ENCODE data around the gene C13orf42. TPM values are rescaled to one million over a fixed set of nuclear protein-coding genes. Genes with fewer than 3 reads are reported as not detected.

Gene C13orf42
- total and polyA plus RNA-seq, 2 experiments from 2014 or later, result 9.4 to 96.5 TPM

DNA sequence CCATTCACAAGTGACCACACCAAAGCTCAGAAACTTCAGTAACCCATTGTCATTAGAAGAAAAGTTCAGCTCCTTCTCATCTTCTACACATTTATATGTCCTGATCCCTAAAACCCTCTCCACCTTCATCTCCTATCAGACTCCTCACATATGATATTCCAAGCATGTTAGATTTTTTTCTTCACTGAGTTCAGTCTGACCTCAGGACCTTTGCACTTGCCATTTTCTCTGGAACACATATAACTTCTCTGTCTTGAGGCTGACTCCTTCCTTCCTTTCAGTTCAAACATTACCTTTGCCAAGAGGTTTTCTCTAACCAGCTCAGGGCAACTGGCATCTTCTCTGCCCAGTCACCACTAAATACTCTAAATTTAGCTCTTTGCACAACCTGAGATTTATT is 54.1 kb downstream of the C13orf42 start:
- H4K20me1 ChIP-seq (replicated peaks; ENCODE audit: insufficient read depth), result no peaks in the 10 kb centered on the region
- H3K36me3 ChIP-seq (ENCODE audit: insufficient read depth), result no peaks in the 10 kb centered on the region
- no peak overlapping the region for H3K4me2 ChIP-seq
- H3K4me3 ChIP-seq, result no peak overlapping the region
- H3K9me2 ChIP-seq (ENCODE audit: insufficient read depth), result no peaks in the 10 kb centered on the region
- H3K79me2 ChIP-seq (replicated peaks; ENCODE audit: insufficient read depth), result no peaks in the 10 kb centered on the region
- peaks cover 2% of the 10 kb centered on the region for H3K27me3 Mint-ChIP-seq (ENCODE audit: insufficient read depth, low read depth, poor library complexity)
- no peaks in the 10 kb centered on the region for H3K9me3 Mint-ChIP-seq
- no peak overlapping the region for H2AFZ ChIP-seq
- TF ChIP-seq POLR2AphosphoS5 (IDR thresholded peaks at IDR 0.05; ENCODE audit: low read depth) (no peak), NANOG (IDR thresholded peaks at IDR 0.05; ENCODE audit: borderline replicate concordance) (no peak), STAT1 (IDR thresholded peaks at IDR 0.05; ENCODE audit: unreplicated experiment) (no peak), JUNB (IDR thresholded peaks at IDR 0.05; ENCODE audit: unreplicated experiment) (no peak), ZNF331 (CRISPR knock-in tag; IDR thresholded peaks at IDR 0.05; ENCODE audit: low read depth) (no peak), ZNF114 (CRISPR knock-in tag; IDR thresholded peaks at IDR 0.05) (no peak), EZH2phosphoT487 (IDR thresholded peaks at IDR 0.05; ENCODE audit: unreplicated experiment) (no peak), CREB1 (CRISPR knock-in tag; IDR thresholded peaks at IDR 0.05; ENCODE audit: low read depth) (no peak), EZH2 (IDR thresholded peaks at IDR 0.05; ENCODE audit: low read depth, unreplicated experiment) (no peak)
- TF ChIP-seq, protein P1, sequence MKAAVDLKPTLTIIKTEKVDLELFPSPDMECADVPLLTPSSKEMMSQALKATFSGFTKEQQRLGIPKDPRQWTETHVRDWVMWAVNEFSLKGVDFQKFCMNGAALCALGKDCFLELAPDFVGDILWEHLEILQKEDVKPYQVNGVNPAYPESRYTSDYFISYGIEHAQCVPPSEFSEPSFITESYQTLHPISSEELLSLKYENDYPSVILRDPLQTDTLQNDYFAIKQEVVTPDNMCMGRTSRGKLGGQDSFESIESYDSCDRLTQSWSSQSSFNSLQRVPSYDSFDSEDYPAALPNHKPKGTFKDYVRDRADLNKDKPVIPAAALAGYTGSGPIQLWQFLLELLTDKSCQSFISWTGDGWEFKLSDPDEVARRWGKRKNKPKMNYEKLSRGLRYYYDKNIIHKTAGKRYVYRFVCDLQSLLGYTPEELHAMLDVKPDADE (IDR thresholded peaks at IDR 0.05), result no peak
- TF ChIP-seq, protein P2, sequence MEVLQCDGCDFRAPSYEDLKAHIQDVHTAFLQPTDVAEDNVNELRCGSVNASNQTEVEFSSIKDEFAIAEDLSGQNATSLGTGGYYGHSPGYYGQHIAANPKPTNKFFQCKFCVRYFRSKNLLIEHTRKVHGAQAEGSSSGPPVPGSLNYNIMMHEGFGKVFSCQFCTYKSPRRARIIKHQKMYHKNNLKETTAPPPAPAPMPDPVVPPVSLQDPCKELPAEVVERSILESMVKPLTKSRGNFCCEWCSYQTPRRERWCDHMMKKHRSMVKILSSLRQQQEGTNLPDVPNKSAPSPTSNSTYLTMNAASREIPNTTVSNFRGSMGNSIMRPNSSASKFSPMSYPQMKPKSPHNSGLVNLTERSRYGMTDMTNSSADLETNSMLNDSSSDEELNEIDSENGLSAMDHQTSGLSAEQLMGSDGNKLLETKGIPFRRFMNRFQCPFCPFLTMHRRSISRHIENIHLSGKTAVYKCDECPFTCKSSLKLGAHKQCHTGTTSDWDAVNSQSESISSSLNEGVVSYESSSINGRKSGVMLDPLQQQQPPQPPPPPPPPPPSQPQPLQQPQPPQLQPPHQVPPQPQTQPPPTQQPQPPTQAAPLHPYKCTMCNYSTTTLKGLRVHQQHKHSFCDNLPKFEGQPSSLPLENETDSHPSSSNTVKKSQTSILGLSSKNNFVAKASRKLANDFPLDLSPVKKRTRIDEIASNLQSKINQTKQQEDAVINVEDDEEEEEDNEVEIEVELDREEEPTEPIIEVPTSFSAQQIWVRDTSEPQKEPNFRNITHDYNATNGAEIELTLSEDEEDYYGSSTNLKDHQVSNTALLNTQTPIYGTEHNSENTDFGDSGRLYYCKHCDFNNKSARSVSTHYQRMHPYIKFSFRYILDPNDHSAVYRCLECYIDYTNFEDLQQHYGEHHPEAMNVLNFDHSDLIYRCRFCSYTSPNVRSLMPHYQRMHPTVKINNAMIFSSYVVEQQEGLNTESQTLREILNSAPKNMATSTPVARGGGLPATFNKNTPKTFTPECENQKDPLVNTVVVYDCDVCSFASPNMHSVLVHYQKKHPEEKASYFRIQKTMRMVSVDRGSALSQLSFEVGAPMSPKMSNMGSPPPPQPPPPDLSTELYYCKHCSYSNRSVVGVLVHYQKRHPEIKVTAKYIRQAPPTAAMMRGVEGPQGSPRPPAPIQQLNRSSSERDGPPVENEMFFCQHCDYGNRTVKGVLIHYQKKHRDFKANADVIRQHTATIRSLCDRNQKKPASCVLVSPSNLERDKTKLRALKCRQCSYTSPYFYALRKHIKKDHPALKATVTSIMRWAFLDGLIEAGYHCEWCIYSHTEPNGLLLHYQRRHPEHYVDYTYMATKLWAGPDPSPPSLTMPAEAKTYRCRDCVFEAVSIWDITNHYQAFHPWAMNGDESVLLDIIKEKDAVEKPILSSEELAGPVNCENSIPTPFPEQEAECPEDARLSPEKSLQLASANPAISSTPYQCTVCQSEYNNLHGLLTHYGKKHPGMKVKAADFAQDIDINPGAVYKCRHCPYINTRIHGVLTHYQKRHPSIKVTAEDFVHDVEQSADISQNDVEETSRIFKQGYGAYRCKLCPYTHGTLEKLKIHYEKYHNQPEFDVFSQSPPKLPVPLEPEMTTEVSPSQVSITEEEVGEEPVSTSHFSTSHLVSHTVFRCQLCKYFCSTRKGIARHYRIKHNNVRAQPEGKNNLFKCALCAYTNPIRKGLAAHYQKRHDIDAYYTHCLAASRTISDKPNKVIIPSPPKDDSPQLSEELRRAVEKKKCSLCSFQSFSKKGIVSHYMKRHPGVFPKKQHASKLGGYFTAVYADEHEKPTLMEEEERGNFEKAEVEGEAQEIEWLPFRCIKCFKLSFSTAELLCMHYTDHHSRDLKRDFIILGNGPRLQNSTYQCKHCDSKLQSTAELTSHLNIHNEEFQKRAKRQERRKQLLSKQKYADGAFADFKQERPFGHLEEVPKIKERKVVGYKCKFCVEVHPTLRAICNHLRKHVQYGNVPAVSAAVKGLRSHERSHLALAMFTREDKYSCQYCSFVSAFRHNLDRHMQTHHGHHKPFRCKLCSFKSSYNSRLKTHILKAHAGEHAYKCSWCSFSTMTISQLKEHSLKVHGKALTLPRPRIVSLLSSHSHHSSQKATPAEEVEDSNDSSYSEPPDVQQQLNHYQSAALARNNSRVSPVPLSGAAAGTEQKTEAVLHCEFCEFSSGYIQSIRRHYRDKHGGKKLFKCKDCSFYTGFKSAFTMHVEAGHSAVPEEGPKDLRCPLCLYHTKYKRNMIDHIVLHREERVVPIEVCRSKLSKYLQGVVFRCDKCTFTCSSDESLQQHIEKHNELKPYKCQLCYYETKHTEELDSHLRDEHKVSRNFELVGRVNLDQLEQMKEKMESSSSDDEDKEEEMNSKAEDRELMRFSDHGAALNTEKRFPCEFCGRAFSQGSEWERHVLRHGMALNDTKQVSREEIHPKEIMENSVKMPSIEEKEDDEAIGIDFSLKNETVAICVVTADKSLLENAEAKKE (CRISPR knock-in tag; IDR thresholded peaks at IDR 0.05), result no peak
- TF ChIP-seq, protein P3, sequence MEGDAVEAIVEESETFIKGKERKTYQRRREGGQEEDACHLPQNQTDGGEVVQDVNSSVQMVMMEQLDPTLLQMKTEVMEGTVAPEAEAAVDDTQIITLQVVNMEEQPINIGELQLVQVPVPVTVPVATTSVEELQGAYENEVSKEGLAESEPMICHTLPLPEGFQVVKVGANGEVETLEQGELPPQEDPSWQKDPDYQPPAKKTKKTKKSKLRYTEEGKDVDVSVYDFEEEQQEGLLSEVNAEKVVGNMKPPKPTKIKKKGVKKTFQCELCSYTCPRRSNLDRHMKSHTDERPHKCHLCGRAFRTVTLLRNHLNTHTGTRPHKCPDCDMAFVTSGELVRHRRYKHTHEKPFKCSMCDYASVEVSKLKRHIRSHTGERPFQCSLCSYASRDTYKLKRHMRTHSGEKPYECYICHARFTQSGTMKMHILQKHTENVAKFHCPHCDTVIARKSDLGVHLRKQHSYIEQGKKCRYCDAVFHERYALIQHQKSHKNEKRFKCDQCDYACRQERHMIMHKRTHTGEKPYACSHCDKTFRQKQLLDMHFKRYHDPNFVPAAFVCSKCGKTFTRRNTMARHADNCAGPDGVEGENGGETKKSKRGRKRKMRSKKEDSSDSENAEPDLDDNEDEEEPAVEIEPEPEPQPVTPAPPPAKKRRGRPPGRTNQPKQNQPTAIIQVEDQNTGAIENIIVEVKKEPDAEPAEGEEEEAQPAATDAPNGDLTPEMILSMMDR (conservative IDR thresholded peaks at IDR 0.05; ENCODE audit: low read depth in 2 of 2), result no peak
- TF ChIP-seq, protein P4, sequence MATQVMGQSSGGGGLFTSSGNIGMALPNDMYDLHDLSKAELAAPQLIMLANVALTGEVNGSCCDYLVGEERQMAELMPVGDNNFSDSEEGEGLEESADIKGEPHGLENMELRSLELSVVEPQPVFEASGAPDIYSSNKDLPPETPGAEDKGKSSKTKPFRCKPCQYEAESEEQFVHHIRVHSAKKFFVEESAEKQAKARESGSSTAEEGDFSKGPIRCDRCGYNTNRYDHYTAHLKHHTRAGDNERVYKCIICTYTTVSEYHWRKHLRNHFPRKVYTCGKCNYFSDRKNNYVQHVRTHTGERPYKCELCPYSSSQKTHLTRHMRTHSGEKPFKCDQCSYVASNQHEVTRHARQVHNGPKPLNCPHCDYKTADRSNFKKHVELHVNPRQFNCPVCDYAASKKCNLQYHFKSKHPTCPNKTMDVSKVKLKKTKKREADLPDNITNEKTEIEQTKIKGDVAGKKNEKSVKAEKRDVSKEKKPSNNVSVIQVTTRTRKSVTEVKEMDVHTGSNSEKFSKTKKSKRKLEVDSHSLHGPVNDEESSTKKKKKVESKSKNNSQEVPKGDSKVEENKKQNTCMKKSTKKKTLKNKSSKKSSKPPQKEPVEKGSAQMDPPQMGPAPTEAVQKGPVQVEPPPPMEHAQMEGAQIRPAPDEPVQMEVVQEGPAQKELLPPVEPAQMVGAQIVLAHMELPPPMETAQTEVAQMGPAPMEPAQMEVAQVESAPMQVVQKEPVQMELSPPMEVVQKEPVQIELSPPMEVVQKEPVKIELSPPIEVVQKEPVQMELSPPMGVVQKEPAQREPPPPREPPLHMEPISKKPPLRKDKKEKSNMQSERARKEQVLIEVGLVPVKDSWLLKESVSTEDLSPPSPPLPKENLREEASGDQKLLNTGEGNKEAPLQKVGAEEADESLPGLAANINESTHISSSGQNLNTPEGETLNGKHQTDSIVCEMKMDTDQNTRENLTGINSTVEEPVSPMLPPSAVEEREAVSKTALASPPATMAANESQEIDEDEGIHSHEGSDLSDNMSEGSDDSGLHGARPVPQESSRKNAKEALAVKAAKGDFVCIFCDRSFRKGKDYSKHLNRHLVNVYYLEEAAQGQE (IDR thresholded peaks at IDR 0.05; ENCODE audit: unreplicated experiment), result no peak
- H3K27me3 ChIP-seq (ENCODE audit: insufficient read depth), result no peaks in the 10 kb centered on the region
- peaks cover 8% of the 10 kb centered on the region; the same call in 1 of the 2 replicates for H3K4me1 ChIP-seq (ENCODE audit: insufficient read depth)
- H3K4me1 Mint-ChIP-seq, result peaks cover 13% of the 10 kb centered on the region
- no peak overlapping the region for H3K27ac Mint-ChIP-seq
- no peak overlapping the region; the same call in 1 of the 2 replicates for H3K27ac ChIP-seq (ENCODE audit: low read depth)
- H3K36me3 Mint-ChIP-seq (ENCODE audit: low read depth), result no peaks in the 10 kb centered on the region
- DNase-seq (ENCODE audit: low spot score) (no peak), ATAC-seq (no peak)
- H3F3A ChIP-seq (replicated peaks; ENCODE audit: low read depth), result 0 out of 2 replicates have a peak, but pooled peaks cover 4% of the 10 kb centered on the region
- H3K4me3 Mint-ChIP-seq, result no peak overlapping the region

Measured in GM23338 (cell line).